Left renal cortex interstitium (tissue), 4 donors: Measurements from ENCODE around the gene GRHL3. TPM values are rescaled to one million over a fixed set of nuclear protein-coding genes. Genes with fewer than 3 reads are reported as not detected.

Source experiments
- DNase-seq, 4 donors: peaks; one replicate each; pipeline ENCODE4 v3.0.0-alpha.2; 2013; ENCODE audit warnings: low read depth in 4 of 4, low spot score in 2 of 4, missing footprints in 1 of 4
- polyA plus RNA-seq, 4 donors: library from polyadenylated mRNA; unstranded; fragments of 120-200 nt; gene quantifications; one replicate each; pipeline ENCODE4 v1.2.1, GENCODE V29; 2013; ENCODE audit not compliant: insufficient read length in 4 of 4

GRHL3 gene
- polyA plus RNA-seq, 4 donors, result 2.7 to 6.1 (median 4.5) TPM

GRCh38 chr1:24340770-24341169, 21.6 kb downstream of the GRHL3 start:
- no peak for DNase-seq

- no peak for DNase-seq
Measured at GRCh38 chr1:24341260-24341659, 22.1 kb downstream of the GRHL3 start.

- DNase-seq, result no peak
Measured at GRCh38 chr1:24343412-24344089, 24.4 kb downstream of the GRHL3 start.

- DNase-seq, result no peak
Measured at GRCh38 chr1:24344090-24344742, 25.1 kb downstream of the GRHL3 start.

GRCh38 chr1:24345334-24345733, 26.2 kb downstream of the GRHL3 start:
- no peak for DNase-seq

GRCh38 chr1:24347159-24347934, 28.2 kb downstream of the GRHL3 start:
- DNase-seq, result no peak

GRCh38 chr1:24348196-24348595, 29.0 kb downstream of the GRHL3 start:
- DNase-seq, result no peak

- no peak for DNase-seq
Measured at GRCh38 chr1:24349891-24350290, 30.7 kb downstream of the GRHL3 start.

- DNase-seq, result no peak
Measured at GRCh38 chr1:24351247-24351646, 32.1 kb downstream of the GRHL3 start.

- DNase-seq, result no peak
Measured at GRCh38 chr1:24351918-24352627, 32.9 kb downstream of the GRHL3 start.

- no peak for DNase-seq
Measured at GRCh38 chr1:24353292-24353891, 34.2 kb downstream of the GRHL3 start.

- no peak for DNase-seq
Measured at GRCh38 chr1:24355466-24355865, 36.3 kb downstream of the GRHL3 start.

- no peak for DNase-seq
Measured at GRCh38 chr1:24357038-24357437, 37.9 kb downstream of the GRHL3 start.

- DNase-seq, result no peak
Measured at GRCh38 chr1:24360681-24361080, 41.5 kb downstream of the GRHL3 start.

- no peak for DNase-seq
Measured at GRCh38 chr1:24361811-24362210, 42.7 kb downstream of the GRHL3 start.

GRCh38 chr1:24362396-24362795, 43.2 kb downstream of the GRHL3 start:
- DNase-seq, result no peak

GRCh38 chr1:24362982-24363614, 43.9 kb downstream of the GRHL3 start:
- no peak for DNase-seq

- DNase-seq, result no peak
Measured at GRCh38 chr1:24363994-24364393, 44.8 kb downstream of the GRHL3 start.

GRCh38 chr1:24364605-24364974, 45.4 kb downstream of the GRHL3 start:
- no peak for DNase-seq

- no peak for DNase-seq
Measured at GRCh38 chr1:24364975-24365678, 46.0 kb downstream of the GRHL3 start.
